ENCODE data around the gene TBC1D14.

Gene TBC1D14

GRCh38 chr4:7002336-7002735 is 92.7 kb downstream of the TBC1D14 start:
- Histone ChIP-seq H2AFZ (ENCODE audit: low read length) (no peak overlapping the region), H3K9me2 (replicated peaks; ENCODE audit: low read depth, low read length) (no peaks in the 10 kb centered on the region), H4K20me1 (ENCODE audit: insufficient read depth, low read length, poor library complexity, severe bottlenecking) (no peaks in the 10 kb centered on the region), H3K4me1 (ENCODE audit: insufficient read depth, low read length, poor library complexity, severe bottlenecking) (no peaks in the 10 kb centered on the region), H3K9me3 (ENCODE audit: insufficient read depth, low read depth, low read length) (no peaks in the 10 kb centered on the region), H3K4me3 (ENCODE audit: low read length, poor library complexity, severe bottlenecking) (no peak overlapping the region), H3K9ac (ENCODE audit: low read depth, low read length, poor library complexity, severe bottlenecking) (no peak overlapping the region), H3K36me3 (ENCODE audit: insufficient read depth, low read length) (peaks cover 71% of the 10 kb centered on the region), H3F3A (ENCODE audit: low read depth) (no peaks in the 10 kb centered on the region), H3K4me2 (ENCODE audit: low read depth, low read length, poor library complexity, severe bottlenecking) (no peak overlapping the region), H3K27me3 (ENCODE audit: insufficient read depth, low read length, poor library complexity, severe bottlenecking) (no peaks in the 10 kb centered on the region), H3K79me2 (ENCODE audit: insufficient read depth, low read length) (no peaks in the 10 kb centered on the region)
- no peak for TF ChIP-seq EZH2phosphoT487 (IDR thresholded peaks at IDR 0.05; ENCODE audit: borderline replicate concordance)
- no peak for TF ChIP-seq CTCF (conservative IDR thresholded peaks at IDR 0.05; ENCODE audit: low read length)

- Histone ChIP-seq H3K9me2 (replicated peaks; ENCODE audit: low read depth, low read length) (no peaks in the 10 kb centered on the region), H3K36me3 (ENCODE audit: insufficient read depth, low read length) (peaks cover 80% of the 10 kb centered on the region), H3K9me3 (ENCODE audit: insufficient read depth, low read depth, low read length) (no peaks in the 10 kb centered on the region), H3K4me3 (ENCODE audit: low read length, poor library complexity, severe bottlenecking) (no peak overlapping the region), H3K79me2 (ENCODE audit: insufficient read depth, low read length) (no peaks in the 10 kb centered on the region), H3F3A (ENCODE audit: low read depth) (no peaks in the 10 kb centered on the region), H2AFZ (ENCODE audit: low read length) (no peak overlapping the region), H3K4me1 (ENCODE audit: insufficient read depth, low read length, poor library complexity, severe bottlenecking) (no peaks in the 10 kb centered on the region), H4K20me1 (ENCODE audit: insufficient read depth, low read length, poor library complexity, severe bottlenecking) (no peaks in the 10 kb centered on the region), H3K27me3 (ENCODE audit: insufficient read depth, low read length, poor library complexity, severe bottlenecking) (no peaks in the 10 kb centered on the region), H3K4me2 (ENCODE audit: low read depth, low read length, poor library complexity, severe bottlenecking) (no peak overlapping the region), H3K9ac (ENCODE audit: low read depth, low read length, poor library complexity, severe bottlenecking) (no peak overlapping the region)
- no peak for TF ChIP-seq CTCF (conservative IDR thresholded peaks at IDR 0.05; ENCODE audit: low read length)
- TF ChIP-seq EZH2phosphoT487 (IDR thresholded peaks at IDR 0.05; ENCODE audit: borderline replicate concordance) = no peak
Observed at GRCh38 chr4:7003176-7003878, 93.7 kb downstream of the TBC1D14 start.

GRCh38 chr4:7003879-7004240 is 94.2 kb downstream of the TBC1D14 start:
- TF ChIP-seq CTCF (conservative IDR thresholded peaks at IDR 0.05; ENCODE audit: low read length) = no peak
- TF ChIP-seq EZH2phosphoT487 (IDR thresholded peaks at IDR 0.05; ENCODE audit: borderline replicate concordance) = no peak

More at GRCh38 chr4:7003879-7004240, 94.2 kb downstream of the TBC1D14 start:
- H3K4me2 ChIP-seq (ENCODE audit: low read depth, low read length, poor library complexity, severe bottlenecking) = no peak overlapping the region
- no peak overlapping the region for H2AFZ ChIP-seq (ENCODE audit: low read length)
- H3K9ac ChIP-seq (ENCODE audit: low read depth, low read length, poor library complexity, severe bottlenecking) = no peak overlapping the region
- H3K9me2 ChIP-seq (replicated peaks; ENCODE audit: low read depth, low read length) = no peaks in the 10 kb centered on the region
- peaks cover 81% of the 10 kb centered on the region for H3K36me3 ChIP-seq (ENCODE audit: insufficient read depth, low read length)
- H3K9me3 ChIP-seq (ENCODE audit: insufficient read depth, low read depth, low read length) = no peaks in the 10 kb centered on the region
- H3K27me3 ChIP-seq (ENCODE audit: insufficient read depth, low read length, poor library complexity, severe bottlenecking) = no peaks in the 10 kb centered on the region
- H3K4me3 ChIP-seq (ENCODE audit: low read length, poor library complexity, severe bottlenecking) = no peak overlapping the region
- no peaks in the 10 kb centered on the region for H4K20me1 ChIP-seq (ENCODE audit: insufficient read depth, low read length, poor library complexity, severe bottlenecking)
- no peaks in the 10 kb centered on the region for H3F3A ChIP-seq (ENCODE audit: low read depth)
- H3K79me2 ChIP-seq (ENCODE audit: insufficient read depth, low read length) = no peaks in the 10 kb centered on the region
- no peaks in the 10 kb centered on the region for H3K4me1 ChIP-seq (ENCODE audit: insufficient read depth, low read length, poor library complexity, severe bottlenecking)

Measured in Loucy (cell line).